Ascending aorta (tissue), 2 donors: ENCODE results near the gene WFDC5. TPM values are rescaled to one million over a fixed set of nuclear protein-coding genes. Genes with fewer than 3 reads are reported as not detected.

ENCODE experiments used
- DNase-seq, 2 donors: peaks; one replicate each; pipeline ENCODE4 v3.0.0-alpha.2; 2019; ENCODE audit warnings: low spot score in 2 of 2
- H3K27ac ChIP-seq, 2 donors: fragments of 200-600 bp; sonication (generic); one replicate each; pipeline ENCODE4 v1.5.1; 2016 to 2017; ENCODE audit warnings: mild to moderate bottlenecking in 1 of 2
- H3K27me3 ChIP-seq: fragments of 200-600 bp; sonication (generic); one replicate; pipeline ENCODE4 v1.5.1; 2017
- H3K36me3 ChIP-seq, 2 donors: fragments of 200-600 bp; sonication (generic); one replicate each; pipeline ENCODE4 v1.5.1; 2016
- H3K4me1 ChIP-seq, 2 donors: fragments of 200-600 bp; sonication (generic); one replicate each; pipeline ENCODE4 v1.5.1; 2016 to 2017; ENCODE audit warnings: mild to moderate bottlenecking in 1 of 2
- H3K4me3 ChIP-seq, 2 donors: fragments of 200-600 bp; sonication (generic); one replicate each; pipeline ENCODE4 v1.5.1; 2016 to 2017; ENCODE audit warnings: mild to moderate bottlenecking in 1 of 2
- H3K9me3 ChIP-seq, 2 donors: fragments of 200-600 bp; sonication (generic); one replicate each; pipeline ENCODE4 v1.5.1; 2016
- intact Hi-C: fragments of 100-400 bp; cut with DNase I; formaldehyde crosslinking; loops from one replicate; pipeline ENCODE4 v1.15.1; 2023
- total RNA-seq: library from RNA; depleted of rRNA; stranded (reverse); fragments of >200 nt; gene quantifications from one replicate; pipeline ENCODE4 v1.1.0, GENCODE V29; 2016
- TF ChIP-seq, protein P1 (sequence below), 3 experiments: fragments of 200-600 bp in 2 of 3; fragments of 450-650 bp in 1 of 3; sonication (generic) in 2 of 3; IDR thresholded peaks; one replicate each; pipeline ENCODE4 v1.5.1; 2016 to 2019; ENCODE audit warnings: antibody characterized with exemption in 3 of 3, mild to moderate bottlenecking in 1 of 3, moderate library complexity in 1 of 3

WFDC5 gene
- total RNA-seq, 1 donor from 2014 or later, result not detected

GRCh38 chr20:45119556-45120266 is 4.7 kb upstream of the WFDC5 start:
- Histone ChIP-seq H3K27ac (no peak overlapping the region), H3K9me3 (no peaks in the 10 kb centered on the region), H3K4me3 (no peak overlapping the region), H3K4me1 (no peaks in the 10 kb centered on the region), H3K36me3 (no peaks in the 10 kb centered on the region), H3K27me3 (no peaks in the 10 kb centered on the region)
- intact Hi-C loops, result no loop called here
- TF ChIP-seq, protein P1, sequence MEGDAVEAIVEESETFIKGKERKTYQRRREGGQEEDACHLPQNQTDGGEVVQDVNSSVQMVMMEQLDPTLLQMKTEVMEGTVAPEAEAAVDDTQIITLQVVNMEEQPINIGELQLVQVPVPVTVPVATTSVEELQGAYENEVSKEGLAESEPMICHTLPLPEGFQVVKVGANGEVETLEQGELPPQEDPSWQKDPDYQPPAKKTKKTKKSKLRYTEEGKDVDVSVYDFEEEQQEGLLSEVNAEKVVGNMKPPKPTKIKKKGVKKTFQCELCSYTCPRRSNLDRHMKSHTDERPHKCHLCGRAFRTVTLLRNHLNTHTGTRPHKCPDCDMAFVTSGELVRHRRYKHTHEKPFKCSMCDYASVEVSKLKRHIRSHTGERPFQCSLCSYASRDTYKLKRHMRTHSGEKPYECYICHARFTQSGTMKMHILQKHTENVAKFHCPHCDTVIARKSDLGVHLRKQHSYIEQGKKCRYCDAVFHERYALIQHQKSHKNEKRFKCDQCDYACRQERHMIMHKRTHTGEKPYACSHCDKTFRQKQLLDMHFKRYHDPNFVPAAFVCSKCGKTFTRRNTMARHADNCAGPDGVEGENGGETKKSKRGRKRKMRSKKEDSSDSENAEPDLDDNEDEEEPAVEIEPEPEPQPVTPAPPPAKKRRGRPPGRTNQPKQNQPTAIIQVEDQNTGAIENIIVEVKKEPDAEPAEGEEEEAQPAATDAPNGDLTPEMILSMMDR (IDR thresholded peaks at IDR 0.05), result no peak
- DNase-seq, result no peak

DNA sequence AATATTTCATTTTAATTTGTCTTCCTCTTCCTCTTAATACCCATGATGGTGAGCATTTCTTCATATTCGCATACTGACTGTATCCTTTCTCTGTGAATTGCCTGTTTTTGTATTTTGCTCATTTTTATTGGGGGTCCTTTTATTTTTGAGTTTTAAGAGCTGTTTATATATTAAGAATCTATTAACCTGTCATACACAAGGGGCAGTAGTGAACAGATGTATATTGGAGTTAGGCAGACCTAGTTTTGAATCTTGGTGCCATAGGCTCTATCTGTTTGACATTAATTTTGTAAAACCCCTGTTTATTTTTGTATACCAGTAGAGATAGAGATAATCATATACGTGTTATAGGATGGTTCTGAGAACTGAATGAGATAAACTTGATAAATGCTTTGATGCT is 3.1 kb upstream of the WFDC5 start:
- no peaks in the 10 kb centered on the region for H3K9me3 ChIP-seq
- DNase-seq, result no peak
- H3K36me3 ChIP-seq, result no peaks in the 10 kb centered on the region
- no peaks in the 10 kb centered on the region for H3K27me3 ChIP-seq
- intact Hi-C loops, result no loop called here
- no peak overlapping the region for H3K27ac ChIP-seq
- H3K4me3 ChIP-seq, result no peak overlapping the region
- TF ChIP-seq, protein P1 (IDR thresholded peaks at IDR 0.05), result no peak
- H3K4me1 ChIP-seq, result no peaks in the 10 kb centered on the region

GRCh38 chr20:45117581-45117980 is 2.6 kb upstream of the WFDC5 start:
- Histone ChIP-seq H3K4me1 (no peaks in the 10 kb centered on the region), H3K4me3 (no peak overlapping the region), H3K27me3 (no peaks in the 10 kb centered on the region), H3K27ac (no peak overlapping the region), H3K36me3 (no peaks in the 10 kb centered on the region), H3K9me3 (no peaks in the 10 kb centered on the region)
- DNase-seq, result no peak
- intact Hi-C loops, result no loop called here
- TF ChIP-seq, protein P1 (IDR thresholded peaks at IDR 0.05), result no peak

- Histone ChIP-seq H3K4me1 (no peaks in the 10 kb centered on the region), H3K27ac (no peak overlapping the region), H3K4me3 (no peak overlapping the region), H3K9me3 (no peaks in the 10 kb centered on the region), H3K36me3 (no peaks in the 10 kb centered on the region), H3K27me3 (no peaks in the 10 kb centered on the region)
- intact Hi-C loops, result no loop called here
- TF ChIP-seq, protein P1 (IDR thresholded peaks at IDR 0.05), result no peak
- DNase-seq, result no peak
Observed at GRCh38 chr20:45115829-45116228, 855 bp upstream of the WFDC5 start.

DNA sequence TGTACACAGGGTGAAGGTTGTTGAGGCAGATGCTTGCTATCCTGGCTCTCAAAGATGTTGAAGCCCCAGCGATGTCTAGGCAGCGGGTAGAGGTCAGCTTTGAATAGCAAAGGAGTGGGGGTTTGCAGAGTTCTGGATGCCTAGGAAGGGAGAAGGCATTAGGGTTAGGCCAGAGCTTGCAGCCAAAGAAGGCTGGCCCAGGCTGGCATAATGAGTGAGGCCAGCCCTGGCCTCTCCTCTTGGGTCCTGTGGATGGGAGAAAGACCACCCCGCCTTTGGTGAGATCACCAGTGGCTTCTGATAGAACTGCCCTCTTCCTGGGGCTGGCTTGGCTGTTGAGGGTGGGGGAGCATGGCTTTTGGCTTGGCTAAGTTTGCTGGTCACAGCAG is 406 bp upstream of the WFDC5 start:
- intact Hi-C loops, result no loop called here
- TF ChIP-seq, protein P1 (IDR thresholded peaks at IDR 0.05), result no peak
- no peaks in the 10 kb centered on the region for H3K36me3 ChIP-seq
- no peak overlapping the region for H3K27ac ChIP-seq
- no peaks in the 10 kb centered on the region for H3K4me1 ChIP-seq
- no peak for DNase-seq
- H3K27me3 ChIP-seq, result no peaks in the 10 kb centered on the region
- no peak overlapping the region for H3K4me3 ChIP-seq
- no peaks in the 10 kb centered on the region for H3K9me3 ChIP-seq

- Histone ChIP-seq H3K36me3 (no peaks in the 10 kb centered on the region), H3K9me3 (no peaks in the 10 kb centered on the region), H3K27me3 (no peaks in the 10 kb centered on the region), H3K27ac (no peak overlapping the region), H3K4me3 (no peak overlapping the region), H3K4me1 (no peaks in the 10 kb centered on the region)
- intact Hi-C loops, result no loop called here
- TF ChIP-seq, protein P1 (IDR thresholded peaks at IDR 0.05), result no peak
- no peak for DNase-seq
Observed at GRCh38 chr20:45113865-45114264, 1.1 kb downstream of the WFDC5 start.
